Mesendoderm (in vitro differentiated cells): ENCODE data around the gene NTN1.

ENCODE experiments used
- DNase-seq: peaks from one replicate; pipeline ENCODE4 v3.0.0; 2013
- H2AK5ac ChIP-seq: 2 replicates; pipeline ENCODE4 v1.6.1; 2013; ENCODE audit warnings: low read length, inconsistent platforms
- H2BK120ac ChIP-seq: 2 replicates; pipeline ENCODE4 v1.6.1; 2013; ENCODE audit warnings: low read depth, mild to moderate bottlenecking, low read length, moderate library complexity, mixed read lengths
- H2BK15ac ChIP-seq: replicated peaks from 2 replicates; pipeline ENCODE4 v1.6.1; 2013; ENCODE audit warnings: low read depth, mild to moderate bottlenecking, moderate library complexity
- H2BK5ac ChIP-seq: 2 replicates; pipeline ENCODE4 v1.6.1; 2013; ENCODE audit warnings: low read length, inconsistent platforms
- H3K18ac ChIP-seq: 2 replicates; pipeline ENCODE4 v1.6.1; 2013; ENCODE audit warnings: mild to moderate bottlenecking, low read length, mixed read lengths
- H3K23ac ChIP-seq: one replicate; pipeline ENCODE4 v1.6.1; 2013; ENCODE audit warnings: low read length
- H3K27ac ChIP-seq: 2 replicates; pipeline ENCODE4 v1.5.1; 2013; ENCODE audit warnings: low read depth, mild to moderate bottlenecking, inconsistent platforms, low read length, moderate library complexity
- H3K27me3 ChIP-seq: 2 replicates; pipeline ENCODE4 v1.6.1; 2013; ENCODE audit warnings: low read length, control low read depth, mild to moderate bottlenecking, inconsistent platforms; ENCODE audit not compliant: insufficient read depth, poor library complexity
- H3K36me3 ChIP-seq: 2 replicates; pipeline ENCODE4 v1.6.1; 2013; ENCODE audit warnings: low read length, inconsistent platforms; ENCODE audit not compliant: control insufficient read depth, insufficient read depth
- H3K4ac ChIP-seq: one replicate; pipeline ENCODE4 v1.6.1; 2013; ENCODE audit warnings: low read depth, mild to moderate bottlenecking, low read length, moderate library complexity
- H3K4me1 ChIP-seq: 2 replicates; pipeline ENCODE4 v1.6.1; 2013; ENCODE audit warnings: low read depth, low read length, inconsistent platforms; ENCODE audit not compliant: control insufficient read depth
- H3K4me2 ChIP-seq: 2 replicates; pipeline ENCODE4 v1.6.1; 2013; ENCODE audit warnings: low read length
- H3K4me3 ChIP-seq: 2 replicates; pipeline ENCODE4 v1.5.1; 2013; ENCODE audit warnings: mild to moderate bottlenecking, low read length
- H3K56ac ChIP-seq: one replicate; pipeline ENCODE4 v1.6.1; 2013; ENCODE audit warnings: low read length
- H3K79me1 ChIP-seq: 2 replicates; pipeline ENCODE4 v1.6.1; 2013; ENCODE audit warnings: low read length, inconsistent platforms
- H3K79me2 ChIP-seq: 2 replicates; pipeline ENCODE4 v1.6.1; 2013; ENCODE audit warnings: mild to moderate bottlenecking, low read length; ENCODE audit not compliant: control insufficient read depth, insufficient read depth
- H3K9ac ChIP-seq: 2 replicates; pipeline ENCODE4 v1.6.1; 2013; ENCODE audit warnings: low read length, inconsistent platforms
- H4K5ac ChIP-seq: one replicate; pipeline ENCODE4 v1.6.1; 2013; ENCODE audit warnings: low read length
- H4K8ac ChIP-seq: one replicate; pipeline ENCODE4 v1.6.1; 2013; ENCODE audit warnings: low read depth, mild to moderate bottlenecking, control low read depth, low read length, moderate library complexity
- WGBS: extraction: QIAGEN DNeasy Blood & Tissue Kit; methylation state at CpG from one replicate; pipeline ENCODE4 v1.1.7; 2013; ENCODE audit warnings: low lambda C conversion rate, missing lambda C conversion rate; ENCODE audit not compliant: insufficient coverage; ENCODE audit errors: extremely low coverage; 5-methylcytosine and 5-hydroxymethylcytosine counted together

The NTN1 gene

DNA sequence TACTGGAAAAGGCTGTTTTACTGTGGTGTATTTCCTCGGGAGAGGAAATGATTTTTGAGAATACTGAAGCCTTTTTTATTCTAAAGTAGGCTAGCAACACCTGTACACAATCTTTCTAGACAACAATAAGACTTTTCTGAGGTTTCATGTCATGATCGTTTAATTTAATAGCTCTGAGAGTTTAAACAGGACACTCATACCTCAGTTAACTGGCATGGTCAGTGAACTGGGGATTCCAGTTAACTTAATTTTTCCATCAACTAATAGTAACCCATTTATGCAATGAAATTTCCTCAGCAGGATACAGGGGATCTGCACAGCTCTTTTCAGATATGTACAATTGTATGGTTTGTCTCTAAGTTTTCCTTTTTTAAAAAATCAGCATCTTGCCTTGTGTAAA, 262.6 kb downstream of the NTN1 start:
- no peak overlapping the region for H3K56ac ChIP-seq
- no peak overlapping the region for H4K8ac ChIP-seq
- no peak overlapping the region for H3K18ac ChIP-seq
- no peaks in the 10 kb centered on the region for H3K36me3 ChIP-seq
- H3K4me3 ChIP-seq: no peak overlapping the region
- H2BK5ac ChIP-seq: no peak overlapping the region
- H2BK15ac ChIP-seq: no peak overlapping the region
- DNase-seq: no peak
- no peak overlapping the region for H3K27ac ChIP-seq
- no peak overlapping the region for H4K5ac ChIP-seq
- H3K79me2 ChIP-seq: no peaks in the 10 kb centered on the region
- no peak overlapping the region for H2BK120ac ChIP-seq
- no peaks in the 10 kb centered on the region for H3K4me1 ChIP-seq
- H3K4ac ChIP-seq: no peak overlapping the region
- H3K79me1 ChIP-seq: no peaks in the 10 kb centered on the region
- no peaks in the 10 kb centered on the region for H3K27me3 ChIP-seq
- no peak overlapping the region for H3K4me2 ChIP-seq
- H3K9ac ChIP-seq: no peak overlapping the region
- no CpG with 5 or more reads among the region's 2 CpGs for WGBS
- no peak overlapping the region for H2AK5ac ChIP-seq
- no peak overlapping the region for H3K23ac ChIP-seq

DNA sequence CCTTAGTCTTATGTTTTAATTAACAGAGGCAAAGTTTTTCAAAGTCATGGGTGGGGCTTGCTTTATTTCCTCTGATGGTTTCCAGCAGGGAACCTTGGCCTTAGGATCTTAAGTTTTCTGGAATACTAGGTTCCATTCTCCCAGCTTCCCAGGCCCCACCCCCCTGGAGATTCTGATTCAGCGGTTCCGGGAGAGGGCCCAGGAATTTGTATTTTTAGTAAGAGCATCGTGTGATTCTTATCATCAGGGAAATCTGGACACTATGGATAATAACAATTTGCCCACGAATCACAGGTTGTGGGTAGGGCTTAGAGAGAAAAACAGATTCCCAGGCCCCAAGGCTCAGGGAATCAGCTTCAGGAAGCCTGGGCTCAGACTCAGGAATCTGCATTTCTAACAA, 263.6 kb downstream of the NTN1 start:
- Histone ChIP-seq H3K18ac (no peak overlapping the region), H3K36me3 (no peaks in the 10 kb centered on the region), H3K4ac (no peak overlapping the region), H2BK120ac (no peak overlapping the region), H3K27ac (no peak overlapping the region), H2AK5ac (no peak overlapping the region), H3K4me3 (no peak overlapping the region), H2BK5ac (no peak overlapping the region), H3K4me2 (no peak overlapping the region), H3K27me3 (no peaks in the 10 kb centered on the region), H4K5ac (no peak overlapping the region), H3K79me1 (no peaks in the 10 kb centered on the region), H4K8ac (no peak overlapping the region), H3K23ac (no peak overlapping the region), H2BK15ac (no peak overlapping the region), H3K9ac (no peak overlapping the region), H3K4me1 (no peaks in the 10 kb centered on the region), H3K56ac (no peak overlapping the region), H3K79me2 (no peaks in the 10 kb centered on the region)
- no peak for DNase-seq
- no CpG with 5 or more reads among the region's 4 CpGs for WGBS

DNA sequence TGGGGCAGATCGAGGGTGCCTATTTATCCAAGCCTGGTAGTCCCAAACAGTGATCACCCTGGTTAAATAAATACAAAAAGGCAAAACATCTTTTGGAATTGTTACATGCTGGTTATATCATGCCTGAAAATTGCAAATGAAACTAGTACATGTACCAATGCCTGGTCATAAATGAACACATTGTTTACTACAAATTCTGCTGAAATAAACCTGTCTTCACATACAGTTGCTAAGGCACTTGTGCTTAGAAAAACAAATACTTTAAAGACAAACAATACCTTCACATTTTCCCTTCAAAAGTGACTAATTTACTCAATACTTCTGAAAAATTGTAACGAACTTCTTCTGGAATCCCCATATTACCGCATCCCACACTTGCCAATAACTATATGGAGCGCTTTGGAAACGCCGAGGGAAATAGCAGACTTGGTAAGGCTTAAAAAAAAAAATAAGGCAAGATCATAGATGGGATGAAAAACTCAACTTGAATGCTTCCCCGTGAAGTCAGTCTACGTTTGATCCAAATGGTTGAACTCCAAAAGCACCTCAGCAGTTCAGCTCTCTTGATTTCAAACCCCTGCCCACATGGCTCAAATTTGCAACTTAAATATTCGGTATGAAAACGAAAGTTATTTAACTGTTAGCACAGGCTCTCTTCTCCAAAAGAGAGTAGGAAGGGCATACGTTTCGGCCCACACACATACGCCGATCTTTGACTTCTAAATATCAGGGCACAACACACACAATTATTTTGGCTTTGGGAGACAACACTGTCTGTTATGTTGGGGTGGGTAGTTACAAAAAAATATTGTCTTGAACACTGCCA, 264.5 kb downstream of the NTN1 start:
- H3K56ac ChIP-seq: no peak overlapping the region
- no peak overlapping the region for H2AK5ac ChIP-seq
- no peak overlapping the region for H2BK15ac ChIP-seq
- H4K8ac ChIP-seq: no peak overlapping the region
- H3K9ac ChIP-seq: no peak overlapping the region
- H2BK120ac ChIP-seq: no peak overlapping the region
- H3K79me2 ChIP-seq: no peaks in the 10 kb centered on the region
- no peak overlapping the region for H3K18ac ChIP-seq
- DNase-seq: no peak
- WGBS: no CpG with 5 or more reads among the region's 14 CpGs
- H3K27ac ChIP-seq: no peak overlapping the region
- H3K79me1 ChIP-seq: no peaks in the 10 kb centered on the region
- no peak overlapping the region for H3K23ac ChIP-seq
- no peaks in the 10 kb centered on the region for H3K27me3 ChIP-seq
- no peak overlapping the region for H2BK5ac ChIP-seq
- H3K4ac ChIP-seq: no peak overlapping the region
- no peak overlapping the region for H3K4me3 ChIP-seq
- no peak overlapping the region for H3K4me2 ChIP-seq
- no peaks in the 10 kb centered on the region for H3K36me3 ChIP-seq
- no peak overlapping the region for H4K5ac ChIP-seq
- H3K4me1 ChIP-seq: no peaks in the 10 kb centered on the region

DNA sequence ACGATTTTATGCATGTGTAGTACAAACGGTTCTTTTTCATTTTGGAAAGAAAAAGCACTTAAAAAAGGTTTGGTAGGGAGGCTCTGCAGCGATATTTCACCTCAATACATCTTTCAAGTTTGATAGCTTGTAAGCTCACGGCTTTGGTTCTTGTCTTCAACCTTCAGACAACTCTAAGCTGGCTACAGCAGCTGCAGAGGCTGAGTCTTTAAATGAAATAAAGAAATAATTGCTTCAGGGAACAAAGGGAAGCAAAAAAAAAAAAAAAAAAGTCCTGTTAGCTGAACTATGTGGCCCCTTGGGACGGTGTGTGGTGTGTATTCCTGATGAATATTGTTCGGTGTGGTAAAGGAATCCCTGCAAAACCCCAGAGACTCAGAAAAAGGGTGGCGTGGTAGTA, 265.1 kb downstream of the NTN1 start:
- Histone ChIP-seq H3K36me3 (no peaks in the 10 kb centered on the region), H3K18ac (no peak overlapping the region), H3K4me2 (no peak overlapping the region), H3K27me3 (no peaks in the 10 kb centered on the region), H3K56ac (no peak overlapping the region), H3K4ac (no peak overlapping the region), H2AK5ac (no peak overlapping the region), H3K4me1 (no peaks in the 10 kb centered on the region), H2BK5ac (no peak overlapping the region), H2BK120ac (no peak overlapping the region), H3K4me3 (no peak overlapping the region), H3K79me2 (no peaks in the 10 kb centered on the region), H3K9ac (no peak overlapping the region), H3K23ac (no peak overlapping the region), H3K27ac (no peak overlapping the region), H2BK15ac (no peak overlapping the region), H4K5ac (no peak overlapping the region), H3K79me1 (no peaks in the 10 kb centered on the region), H4K8ac (no peak overlapping the region)
- no CpG with 5 or more reads among the region's 7 CpGs for WGBS
- no peak for DNase-seq

DNA sequence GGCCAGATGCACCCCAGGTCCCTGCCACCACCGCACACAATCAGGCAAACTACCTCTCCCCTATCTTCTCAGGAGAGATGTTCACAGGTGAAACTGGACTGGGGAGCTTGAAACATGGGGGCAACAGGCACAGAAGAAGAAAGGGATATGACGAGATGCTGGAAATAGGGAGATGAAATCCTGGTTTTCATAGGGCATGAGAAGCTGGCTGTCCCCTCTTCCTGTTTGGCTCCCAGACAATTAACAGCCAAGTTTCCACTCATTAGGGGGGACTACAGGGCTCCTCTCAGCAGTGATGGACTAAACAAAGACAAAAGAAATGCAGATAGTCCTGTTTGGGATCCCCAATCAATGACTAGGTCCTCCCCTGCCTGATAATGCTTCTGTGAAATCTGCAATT, 266.0 kb downstream of the NTN1 start:
- no peak overlapping the region for H2BK15ac ChIP-seq
- no peaks in the 10 kb centered on the region for H3K79me1 ChIP-seq
- H3K56ac ChIP-seq: no peak overlapping the region
- no peaks in the 10 kb centered on the region for H3K36me3 ChIP-seq
- H3K27me3 ChIP-seq: no peaks in the 10 kb centered on the region
- no peaks in the 10 kb centered on the region for H3K4me1 ChIP-seq
- no peak overlapping the region for H2AK5ac ChIP-seq
- no peak overlapping the region for H3K27ac ChIP-seq
- no peak for DNase-seq
- H2BK5ac ChIP-seq: no peak overlapping the region
- no peak overlapping the region for H2BK120ac ChIP-seq
- no peak overlapping the region for H3K4me3 ChIP-seq
- no peak overlapping the region for H3K4me2 ChIP-seq
- H3K79me2 ChIP-seq: no peaks in the 10 kb centered on the region
- H3K9ac ChIP-seq: no peak overlapping the region
- WGBS: no CpG with 5 or more reads among the region's 2 CpGs
- H3K4ac ChIP-seq: no peak overlapping the region
- no peak overlapping the region for H4K8ac ChIP-seq
- H4K5ac ChIP-seq: no peak overlapping the region
- H3K18ac ChIP-seq: no peak overlapping the region
- H3K23ac ChIP-seq: no peak overlapping the region

DNA sequence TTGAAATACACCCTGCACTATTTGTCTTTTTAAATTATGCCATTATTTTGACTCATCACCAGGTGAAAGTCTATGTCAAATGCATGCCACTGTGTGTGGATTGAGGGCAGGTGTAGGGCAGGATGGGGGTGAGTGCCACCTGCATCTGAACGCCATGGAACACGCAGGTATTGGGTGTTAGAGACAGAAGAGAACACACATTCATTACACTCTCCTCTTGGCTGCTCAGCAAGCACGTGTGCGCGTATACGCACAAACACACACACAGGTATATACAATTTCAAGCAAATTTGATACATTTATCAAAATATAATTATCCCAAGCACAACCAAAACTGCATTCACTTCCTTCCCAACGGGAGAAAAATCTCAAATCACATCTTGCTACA, 268.9 kb downstream of the NTN1 start:
- Histone ChIP-seq H2BK15ac (no peak overlapping the region), H3K9ac (no peak overlapping the region), H3K79me2 (no peaks in the 10 kb centered on the region), H3K27me3 (no peaks in the 10 kb centered on the region), H3K56ac (no peak overlapping the region), H3K79me1 (no peaks in the 10 kb centered on the region), H3K4me2 (no peak overlapping the region), H2BK5ac (no peak overlapping the region), H3K27ac (no peak overlapping the region), H3K4me1 (no peaks in the 10 kb centered on the region), H4K8ac (no peak overlapping the region), H3K4me3 (no peak overlapping the region), H3K23ac (no peak overlapping the region), H3K36me3 (no peaks in the 10 kb centered on the region), H4K5ac (no peak overlapping the region), H2AK5ac (no peak overlapping the region), H2BK120ac (no peak overlapping the region), H3K4ac (no peak overlapping the region), H3K18ac (no peak overlapping the region)
- no peak for DNase-seq
- WGBS: no CpG with 5 or more reads among the region's 7 CpGs
